HG03280 (cell line): ENCODE results near the gene SLC25A15.
"Not testable (repeated sequence)": the region's sequence is repeated elsewhere in the genome, so short reads cannot be mapped to it uniquely, and the experiment has no call there.

ENCODE experiments used
- ATAC-seq: cut with Tn5 transposase; IDR thresholded peaks from one replicate; pipeline ENCODE4 v1.9.1; 2021; ENCODE audit warnings: mild to moderate bottlenecking, moderate library complexity; ENCODE audit not compliant: unreplicated experiment

SLC25A15 gene

DNA sequence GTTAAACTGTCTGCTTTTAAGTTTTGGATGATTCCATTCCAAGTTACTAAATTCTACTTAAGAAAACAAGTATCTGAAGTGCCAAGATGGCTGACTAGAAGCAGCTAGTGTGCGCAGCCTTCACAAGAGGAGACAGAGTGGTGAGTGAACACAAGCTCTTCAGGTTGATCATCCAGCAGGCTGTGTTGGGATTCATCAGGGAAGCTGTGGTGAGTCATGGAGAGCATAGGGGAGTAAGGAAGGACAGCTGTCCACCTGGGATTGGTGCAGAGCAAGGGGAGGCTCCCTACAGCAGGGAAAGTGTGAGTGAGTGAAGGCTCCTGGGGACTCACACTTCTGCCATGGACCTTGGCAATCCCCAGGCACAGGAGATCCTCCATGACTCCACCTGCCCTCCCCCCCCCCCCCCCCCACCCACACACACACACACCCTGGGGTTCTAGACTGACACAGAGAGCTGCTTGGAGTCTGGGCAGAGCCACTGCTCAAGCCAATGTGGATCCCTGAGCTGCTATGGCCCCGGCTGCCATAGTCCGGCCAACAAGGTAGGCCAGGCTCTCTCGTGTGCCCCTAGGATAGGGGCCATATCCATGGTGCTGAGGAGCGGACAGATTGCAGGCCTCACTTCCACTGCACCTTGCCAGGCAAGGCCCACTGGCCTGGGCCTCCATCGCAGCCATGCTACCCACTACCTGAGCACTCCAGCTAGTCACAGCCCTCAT, 23.5 kb downstream of the SLC25A15 start:
- no peak for ATAC-seq

DNA sequence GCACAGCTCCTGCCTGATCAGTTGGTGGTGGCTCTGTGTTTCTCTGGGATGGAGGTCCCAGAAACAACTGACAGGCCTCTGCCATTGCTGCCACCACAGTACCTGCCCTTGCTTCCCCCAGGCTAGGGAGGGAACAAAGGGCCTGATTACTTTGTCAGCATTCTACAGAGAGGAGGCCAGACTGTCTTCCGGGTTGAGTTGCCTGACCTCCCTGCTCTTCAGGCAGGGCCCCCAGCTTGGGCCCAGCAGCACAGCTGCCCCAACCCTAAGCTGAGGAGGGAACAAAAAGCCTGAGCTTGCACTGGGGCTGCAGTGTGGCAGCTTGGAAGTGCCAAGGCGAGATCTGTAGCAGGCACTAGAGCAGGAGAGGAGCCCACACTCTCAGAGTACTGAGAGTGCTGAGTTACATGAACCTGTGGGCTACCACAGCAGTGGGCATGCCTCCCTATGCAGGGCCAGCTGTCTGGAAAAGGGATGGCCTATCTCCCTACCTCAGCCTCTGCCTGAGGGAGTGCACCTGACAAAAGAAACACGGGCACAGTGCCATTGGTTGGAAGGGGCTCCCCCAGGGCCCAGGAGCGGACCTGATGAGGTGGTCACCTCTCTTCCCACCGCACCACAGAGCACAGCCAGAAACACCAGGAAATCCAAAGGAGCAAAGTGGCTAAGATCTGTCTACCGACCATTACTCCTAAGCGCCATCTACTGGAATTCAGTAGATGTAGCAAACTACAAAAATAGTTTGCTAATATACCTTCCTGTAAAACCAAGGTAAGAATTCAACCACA, 24.4 kb downstream of the SLC25A15 start:
- no peak for ATAC-seq

DNA sequence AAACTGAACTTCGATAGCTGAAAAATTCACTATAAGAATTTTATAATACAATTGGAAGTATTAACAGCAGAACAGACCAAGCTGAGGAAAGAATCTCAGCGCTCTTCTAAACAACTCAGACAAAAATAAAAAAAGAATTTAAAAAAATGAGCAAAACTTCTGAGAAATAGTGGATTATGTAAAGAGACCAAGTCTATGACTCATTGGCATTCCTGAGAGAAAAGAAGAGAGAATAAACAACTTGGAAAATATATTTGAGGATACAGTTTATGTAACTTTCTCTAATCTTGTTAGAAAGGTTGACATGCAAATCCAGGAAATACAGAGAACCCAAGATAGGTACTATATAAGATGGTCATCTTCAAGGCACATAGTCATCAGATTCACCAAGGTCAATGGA, 25.4 kb downstream of the SLC25A15 start:
- no peak for ATAC-seq

DNA sequence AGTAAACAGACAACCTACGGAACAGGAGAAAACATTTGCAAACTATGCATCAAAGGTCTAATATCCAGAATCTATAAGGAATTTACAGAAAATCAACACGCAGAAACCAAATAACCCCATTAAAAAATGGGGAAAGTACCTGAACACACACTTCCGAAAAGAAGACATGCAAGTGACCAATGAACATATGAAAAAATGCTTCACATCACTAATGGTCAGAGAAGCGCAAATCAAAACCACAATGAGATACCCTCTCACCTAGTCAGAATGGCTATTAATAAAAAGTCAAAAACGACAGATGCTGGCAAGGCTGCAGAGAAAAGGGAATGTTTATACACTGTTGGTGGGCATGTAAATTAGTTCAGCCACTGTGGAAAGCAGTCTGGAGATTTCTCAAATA, 29.5 kb downstream of the SLC25A15 start:
- ATAC-seq, result no peak

DNA sequence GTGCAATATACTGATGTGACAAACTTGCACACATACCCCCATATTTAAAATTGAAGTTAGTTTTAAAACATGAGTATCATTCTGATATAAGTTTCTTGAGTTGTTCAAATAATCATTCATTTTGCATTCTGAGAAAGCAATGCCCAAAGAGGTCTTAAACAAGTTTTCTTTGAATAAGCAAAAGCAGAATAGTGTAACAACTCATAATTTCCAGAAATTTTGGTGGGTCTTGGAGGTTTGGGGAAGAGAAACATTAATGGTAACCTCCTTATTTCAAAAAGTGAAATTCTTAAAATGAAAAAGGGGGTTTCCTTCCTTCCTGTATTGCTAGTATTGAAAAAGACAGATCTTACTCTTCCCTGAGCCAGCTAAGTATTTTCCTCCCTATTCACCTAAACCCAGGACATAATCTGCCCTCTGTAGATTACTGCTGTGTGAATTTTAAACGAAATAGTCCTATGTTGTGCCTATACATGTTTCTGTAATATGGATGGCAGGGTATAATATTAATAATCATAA, 30.4 kb downstream of the SLC25A15 start:
- ATAC-seq, result no peak

- ATAC-seq, result not testable (repeated sequence)
Observed at GRCh38 chr13:40839725-40840124, 50.3 kb downstream of the SLC25A15 start.

DNA sequence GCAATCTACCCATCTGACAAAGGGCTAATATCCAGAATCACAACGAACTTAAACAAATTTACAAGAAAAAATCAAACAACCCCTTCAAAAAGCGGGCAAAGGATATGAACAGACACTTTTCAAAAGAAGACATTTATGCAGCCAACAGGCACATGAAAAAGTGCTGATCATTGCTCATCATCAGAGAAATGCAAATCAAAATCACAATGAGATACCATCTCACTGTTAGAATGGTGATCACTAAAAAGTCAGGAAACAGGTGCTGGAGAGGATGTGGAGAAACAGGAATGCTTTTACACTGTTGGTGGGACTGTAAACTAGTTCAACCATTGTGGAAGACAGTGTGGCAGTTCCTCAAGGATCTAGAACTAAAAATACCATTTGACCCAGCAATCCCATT, 51.5 kb downstream of the SLC25A15 start:
- not testable (repeated sequence) for ATAC-seq
